ENCODE data around the gene AUTS2. TPM values are rescaled to one million over a fixed set of nuclear protein-coding genes. Genes with fewer than 3 reads are reported as not detected.

The AUTS2 gene
- total and polyA plus RNA-seq, 10 of the 15 experiments (the other 5 are each of a cell fraction or from before 2014, with no cell fraction given), result 6.4 to 55.6 (median 21.6) TPM

DNA sequence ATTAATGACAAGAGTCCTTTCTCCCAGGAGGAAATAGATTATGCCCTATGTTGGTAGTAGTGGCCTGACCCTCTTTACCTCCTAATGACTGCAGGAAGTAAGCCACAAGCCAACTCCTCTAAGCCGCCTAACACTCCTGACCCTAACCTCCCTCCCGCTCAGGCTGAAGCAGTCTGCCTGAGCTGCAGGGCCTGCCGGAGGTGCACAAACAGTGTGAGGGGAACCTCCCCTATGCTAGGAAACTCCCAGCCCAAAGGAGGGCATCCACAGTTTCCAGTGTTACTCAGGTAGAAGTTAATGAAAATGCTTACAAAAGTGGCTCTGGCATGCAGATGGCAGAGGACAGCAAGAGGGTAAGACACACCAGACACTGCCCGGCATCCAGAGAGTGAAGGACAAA lies 1239.3 kb downstream of the AUTS2 start:
- ChIA-PET POLR2A (interaction anchor here (0.6 kb wide), 1 partner anchor 121 kb away, joined by 4 read pairs; no protein-coding TSS in a partner anchor), RAD21 (ENCODE audit: unreplicated experiment) (no interaction called here), SMC1A (ENCODE audit: uncharacterized antibody, unreplicated experiment) (no interaction called here), CTCF (interaction anchor here (0.6 to 1.9 kb wide), 2 partner anchors 9 to 710 kb away, joined by 3 to 4 read pairs; no protein-coding TSS in a partner anchor)
- in situ Hi-C loops (cut with MboI), result no loop called here
- no TSS peak for BruUV-seq (replicated peaks)
- no peak overlapping the region for H3K9ac ChIP-seq (ENCODE audit: control insufficient read depth, insufficient read depth, low read length)
- H3K4me1 ChIP-seq (ENCODE audit: control insufficient read depth, insufficient read depth, low read length), result no peaks in the 10 kb centered on the region
- H3K27me3 ChIP-seq (replicated peaks in 1 of 2; ENCODE audit: control insufficient read depth in 2 of 2, insufficient read depth in 2 of 2, low read length in 1 of 2), result no peaks in the 10 kb centered on the region
- no peak overlapping the region for H2AFZ ChIP-seq (ENCODE audit: control insufficient read depth, low read depth, low read length)
- intact Hi-C loops (cut with micrococcal nuclease; ENCODE audit: unreplicated experiment), result no loop called here
- H3K27ac ChIP-seq (ENCODE audit: control insufficient read depth, insufficient read depth), result no peak overlapping the region
- H4K20me1 ChIP-seq (ENCODE audit: control insufficient read depth, insufficient read depth), result no peaks in the 10 kb centered on the region
- no peak for TF ChIP-seq POU2F2 (IDR thresholded peaks at IDR 0.05; ENCODE audit: borderline replicate concordance, low read depth, low read length)
- no peak for TF ChIP-seq ASH2L (IDR thresholded peaks at IDR 0.05; ENCODE audit: borderline replicate concordance, low read depth)
- no peak for TF ChIP-seq CREB1 (IDR thresholded peaks at IDR 0.05; ENCODE audit: low read depth)
- ATAC-seq (no peak), FAIRE-seq (no peak), DNase-seq (ENCODE audit: low read depth, low spot score) (no peak)
- 67% methylated on average over 4 of the region's 4 CpGs for WGBS (ENCODE audit: insufficient coverage, insufficient replicate concordance, low lambda C conversion rate, missing lambda C conversion rate)
- no peaks in the 10 kb centered on the region for H3K79me2 ChIP-seq (ENCODE audit: control insufficient read depth, insufficient read depth, low read length)
- H3K4me3 ChIP-seq, result no peak overlapping the region
- H3K9me3 ChIP-seq (replicated peaks; ENCODE audit: control insufficient read depth, insufficient read depth, low read length), result no peaks in the 10 kb centered on the region; the same call in 2 of the 3 replicates
- no peaks in the 10 kb centered on the region for H3K36me3 ChIP-seq (ENCODE audit: control insufficient read depth in 2 of 2, insufficient read depth in 2 of 2, low read length in 1 of 2)
- no peak overlapping the region for H3K4me2 ChIP-seq (ENCODE audit: control insufficient read depth, insufficient read depth)

- no peaks in the 10 kb centered on the region for H4K20me1 ChIP-seq (ENCODE audit: control insufficient read depth, insufficient read depth)
- ATAC-seq (no peak), FAIRE-seq (no peak), DNase-seq (ENCODE audit: low read depth, low spot score) (no peak)
- no TSS peak for BruUV-seq (replicated peaks)
- 37% methylated on average over 15 of the region's 15 CpGs for WGBS (ENCODE audit: insufficient coverage, insufficient replicate concordance, low lambda C conversion rate, missing lambda C conversion rate)
- no peaks in the 10 kb centered on the region for H3K4me1 ChIP-seq (ENCODE audit: control insufficient read depth, insufficient read depth, low read length)
- ChIA-PET POLR2A (no interaction called here), SMC1A (ENCODE audit: uncharacterized antibody, unreplicated experiment) (no interaction called here), RAD21 (ENCODE audit: unreplicated experiment) (no interaction called here), CTCF (interaction anchor here (1.9 kb wide), 1 partner anchor 10 kb away, joined by 4 read pairs; no protein-coding TSS in a partner anchor)
- in situ Hi-C loops (cut with MboI) (no loop called here), intact Hi-C loops (cut with micrococcal nuclease; ENCODE audit: unreplicated experiment) (no loop called here)
- no peak overlapping the region for H3K4me2 ChIP-seq (ENCODE audit: control insufficient read depth, insufficient read depth)
- no peaks in the 10 kb centered on the region for H3K79me2 ChIP-seq (ENCODE audit: control insufficient read depth, insufficient read depth, low read length)
- H3K27ac ChIP-seq (ENCODE audit: control insufficient read depth, insufficient read depth), result no peak overlapping the region
- H3K36me3 ChIP-seq (ENCODE audit: control insufficient read depth in 2 of 2, insufficient read depth in 2 of 2, low read length in 1 of 2), result no peaks in the 10 kb centered on the region
- H3K4me3 ChIP-seq, result no peak overlapping the region
- no peaks in the 10 kb centered on the region; the same call in 2 of the 3 replicates for H3K9me3 ChIP-seq (replicated peaks; ENCODE audit: control insufficient read depth, insufficient read depth, low read length)
- H2AFZ ChIP-seq (ENCODE audit: control insufficient read depth, low read depth, low read length), result no peak overlapping the region
- H3K9ac ChIP-seq (ENCODE audit: control insufficient read depth, insufficient read depth, low read length), result no peak overlapping the region
- TF ChIP-seq EZH2 (IDR thresholded peaks at IDR 0.05; ENCODE audit: borderline replicate concordance, control insufficient read depth, low read depth, low read length), result no peak
- TF ChIP-seq DPF2 (IDR thresholded peaks at IDR 0.05), result no peak
- no peak for TF ChIP-seq RELB (IDR thresholded peaks at IDR 0.05; ENCODE audit: low read depth)
- TF ChIP-seq CEBPZ (IDR thresholded peaks at IDR 0.05; ENCODE audit: low read depth, low read length), result no peak
- TF ChIP-seq MLLT1 (IDR thresholded peaks at IDR 0.05), result no peak
- no peak for TF ChIP-seq IRF4 (IDR thresholded peaks at IDR 0.05; ENCODE audit: low read depth, low read length)
- TF ChIP-seq YBX1 (IDR thresholded peaks at IDR 0.05), result no peak
- H3K27me3 ChIP-seq (replicated peaks in 1 of 2; ENCODE audit: control insufficient read depth in 2 of 2, insufficient read depth in 2 of 2, low read length in 1 of 2), result no peaks in the 10 kb centered on the region
These were observed 1240.1 kb downstream of the AUTS2 start for GRCh38 chr7:70838292-70838907.

Data from GM12878 (cell line).